Measurements from ENCODE around the gene MAPK10. TPM values are rescaled to one million over a fixed set of nuclear protein-coding genes. Genes with fewer than 3 reads are reported as not detected.
"Not testable (repeated sequence)": the region's sequence is repeated elsewhere in the genome, so short reads cannot be mapped to it uniquely, and the experiment has no call there.

Gene MAPK10
- total RNA-seq, 1 donor from 2014 or later = 19.2 TPM

DNA sequence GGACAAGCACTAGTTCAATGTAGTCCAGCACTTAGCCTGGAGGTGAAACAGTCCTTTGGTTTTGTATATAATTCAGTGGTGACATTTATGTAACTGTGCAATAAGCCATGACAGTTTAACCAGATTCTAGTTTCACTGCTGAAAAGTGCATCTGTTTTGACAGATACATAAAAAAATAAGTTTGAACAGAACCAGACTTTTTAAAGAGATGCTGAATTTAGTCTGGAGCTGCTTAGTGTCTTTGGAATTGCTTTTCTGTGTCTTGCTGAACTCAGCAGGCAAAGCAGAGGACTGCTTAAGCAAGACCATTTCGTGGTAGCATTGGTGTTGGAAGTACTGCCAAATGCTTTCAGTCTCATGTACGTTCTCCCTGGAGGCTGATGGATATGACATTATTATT, 393.5 kb downstream of the MAPK10 start:
- no peak overlapping the region for H3K4me3 Mint-ChIP-seq (ENCODE audit: unreplicated experiment)
- no peak for DNase-seq (ENCODE audit: extremely low spot score, unreplicated experiment)
- H3K9me3 Mint-ChIP-seq (ENCODE audit: unreplicated experiment) = no peaks in the 10 kb centered on the region
- H3K27me3 Mint-ChIP-seq (ENCODE audit: unreplicated experiment) = no peaks in the 10 kb centered on the region
- peaks cover 48% of the 10 kb centered on the region for H3K4me1 Mint-ChIP-seq (ENCODE audit: unreplicated experiment)
- TF ChIP-seq, protein P1, sequence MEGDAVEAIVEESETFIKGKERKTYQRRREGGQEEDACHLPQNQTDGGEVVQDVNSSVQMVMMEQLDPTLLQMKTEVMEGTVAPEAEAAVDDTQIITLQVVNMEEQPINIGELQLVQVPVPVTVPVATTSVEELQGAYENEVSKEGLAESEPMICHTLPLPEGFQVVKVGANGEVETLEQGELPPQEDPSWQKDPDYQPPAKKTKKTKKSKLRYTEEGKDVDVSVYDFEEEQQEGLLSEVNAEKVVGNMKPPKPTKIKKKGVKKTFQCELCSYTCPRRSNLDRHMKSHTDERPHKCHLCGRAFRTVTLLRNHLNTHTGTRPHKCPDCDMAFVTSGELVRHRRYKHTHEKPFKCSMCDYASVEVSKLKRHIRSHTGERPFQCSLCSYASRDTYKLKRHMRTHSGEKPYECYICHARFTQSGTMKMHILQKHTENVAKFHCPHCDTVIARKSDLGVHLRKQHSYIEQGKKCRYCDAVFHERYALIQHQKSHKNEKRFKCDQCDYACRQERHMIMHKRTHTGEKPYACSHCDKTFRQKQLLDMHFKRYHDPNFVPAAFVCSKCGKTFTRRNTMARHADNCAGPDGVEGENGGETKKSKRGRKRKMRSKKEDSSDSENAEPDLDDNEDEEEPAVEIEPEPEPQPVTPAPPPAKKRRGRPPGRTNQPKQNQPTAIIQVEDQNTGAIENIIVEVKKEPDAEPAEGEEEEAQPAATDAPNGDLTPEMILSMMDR (IDR thresholded peaks at IDR 0.05) = no peak
- H3K27ac Mint-ChIP-seq (ENCODE audit: unreplicated experiment) = no peak overlapping the region
- no peaks in the 10 kb centered on the region for H3K36me3 Mint-ChIP-seq (ENCODE audit: unreplicated experiment)

DNA sequence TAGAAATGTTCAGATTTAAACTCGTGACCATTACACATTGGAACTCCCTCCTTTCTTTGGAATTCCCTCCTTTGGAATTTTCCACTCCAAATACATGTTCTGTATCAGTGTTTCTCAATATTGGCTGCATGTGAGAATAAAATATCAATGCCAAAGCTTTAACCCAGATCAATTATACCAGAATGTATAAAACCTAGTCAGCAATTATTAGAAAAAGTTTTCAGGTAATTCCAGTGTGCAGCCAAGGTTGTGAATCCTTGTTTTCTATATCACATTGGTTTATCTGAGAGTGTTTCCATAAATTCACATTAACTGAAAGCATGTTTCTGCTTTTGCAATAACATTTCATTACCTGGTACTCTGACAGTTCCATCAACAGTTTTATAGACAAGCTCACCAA, 394.3 kb downstream of the MAPK10 start:
- Mint-ChIP-seq H3K4me3 (ENCODE audit: unreplicated experiment) (no peak overlapping the region), H3K4me1 (ENCODE audit: unreplicated experiment) (peaks cover 46% of the 10 kb centered on the region), H3K27me3 (ENCODE audit: unreplicated experiment) (no peaks in the 10 kb centered on the region), H3K36me3 (ENCODE audit: unreplicated experiment) (no peaks in the 10 kb centered on the region), H3K9me3 (ENCODE audit: unreplicated experiment) (no peaks in the 10 kb centered on the region), H3K27ac (ENCODE audit: unreplicated experiment) (no peak overlapping the region)
- no peak for DNase-seq (ENCODE audit: extremely low spot score, unreplicated experiment)
- TF ChIP-seq, protein P1 (IDR thresholded peaks at IDR 0.05) = no peak

DNA sequence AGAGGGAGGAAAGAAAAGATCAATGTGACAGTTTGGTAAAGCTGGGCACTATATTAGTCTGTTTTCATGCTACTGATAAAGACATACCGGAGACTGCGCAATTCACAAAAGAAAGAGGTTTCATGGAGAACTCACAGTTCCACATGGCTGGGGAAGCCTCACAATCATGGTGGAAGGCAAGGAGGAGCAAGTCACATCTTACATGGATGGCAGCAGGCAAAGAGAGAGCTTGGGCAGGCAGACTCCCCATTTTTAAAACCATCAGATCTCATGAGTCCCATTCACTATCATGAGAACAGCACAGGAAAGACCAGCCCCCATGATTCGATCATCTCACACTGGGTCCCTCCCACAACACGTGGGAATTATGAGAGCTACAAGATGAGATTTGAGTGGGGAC, 394.8 kb downstream of the MAPK10 start:
- peaks cover 41% of the 10 kb centered on the region for H3K4me1 Mint-ChIP-seq (ENCODE audit: unreplicated experiment)
- H3K27me3 Mint-ChIP-seq (ENCODE audit: unreplicated experiment); H3K36me3 Mint-ChIP-seq (ENCODE audit: unreplicated experiment); H3K9me3 Mint-ChIP-seq (ENCODE audit: unreplicated experiment); H3K4me3 Mint-ChIP-seq (ENCODE audit: unreplicated experiment); DNase-seq (ENCODE audit: extremely low spot score, unreplicated experiment); H3K27ac Mint-ChIP-seq (ENCODE audit: unreplicated experiment): not testable (repeated sequence)

DNA sequence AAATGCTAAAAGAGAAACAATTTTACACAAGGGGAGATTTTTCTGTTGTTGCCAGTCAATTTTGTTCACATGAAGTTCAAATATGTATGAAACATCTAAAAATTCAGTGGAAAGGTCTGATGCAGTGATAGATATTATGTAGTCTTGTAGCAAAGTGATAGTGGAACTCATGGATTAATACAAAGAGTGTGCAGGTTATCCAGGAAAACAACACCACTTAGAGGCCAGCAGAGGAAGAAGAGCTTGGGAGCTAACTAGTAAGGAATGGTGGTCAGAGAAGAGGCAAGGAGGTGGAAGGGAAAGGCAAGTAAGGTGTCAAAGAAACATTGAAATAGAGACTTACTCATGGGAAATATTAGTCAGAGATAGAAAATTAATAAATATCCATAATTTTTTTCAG, 395.6 kb downstream of the MAPK10 start:
- H3K36me3 Mint-ChIP-seq (ENCODE audit: unreplicated experiment) = no peaks in the 10 kb centered on the region
- peaks cover 35% of the 10 kb centered on the region for H3K4me1 Mint-ChIP-seq (ENCODE audit: unreplicated experiment)
- H3K9me3 Mint-ChIP-seq (ENCODE audit: unreplicated experiment) = no peaks in the 10 kb centered on the region
- H3K27ac Mint-ChIP-seq (ENCODE audit: unreplicated experiment) = no peak overlapping the region
- H3K4me3 Mint-ChIP-seq (ENCODE audit: unreplicated experiment) = no peak overlapping the region
- TF ChIP-seq, protein P1 (IDR thresholded peaks at IDR 0.05) = peak; percentile 46
- no peak for DNase-seq (ENCODE audit: extremely low spot score, unreplicated experiment)
- no peaks in the 10 kb centered on the region for H3K27me3 Mint-ChIP-seq (ENCODE audit: unreplicated experiment)

DNA sequence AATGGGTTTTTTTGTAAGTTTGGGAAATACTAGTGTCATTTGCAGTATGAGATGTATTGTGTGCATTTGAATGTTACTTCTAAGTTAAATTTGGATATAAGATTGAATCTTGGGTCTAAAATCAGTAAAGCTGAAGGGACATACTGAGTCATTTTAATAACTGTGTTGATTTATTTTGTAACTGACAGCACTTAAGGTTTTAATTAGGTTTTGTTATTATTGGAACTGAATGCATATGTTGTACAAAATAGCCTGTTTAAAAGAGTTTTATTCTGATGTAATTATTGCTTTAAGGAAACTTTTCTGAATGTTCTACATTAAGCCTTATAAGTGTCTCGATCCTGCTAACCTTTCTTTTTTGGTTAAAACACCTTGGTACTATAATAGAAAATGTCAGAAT, 396.6 kb downstream of the MAPK10 start:
- H3K27ac Mint-ChIP-seq (ENCODE audit: unreplicated experiment) = no peak overlapping the region
- peaks cover 32% of the 10 kb centered on the region for H3K4me1 Mint-ChIP-seq (ENCODE audit: unreplicated experiment)
- no peaks in the 10 kb centered on the region for H3K36me3 Mint-ChIP-seq (ENCODE audit: unreplicated experiment)
- no peak overlapping the region for H3K4me3 Mint-ChIP-seq (ENCODE audit: unreplicated experiment)
- TF ChIP-seq, protein P1 (IDR thresholded peaks at IDR 0.05) = no peak
- H3K27me3 Mint-ChIP-seq (ENCODE audit: unreplicated experiment) = no peaks in the 10 kb centered on the region
- DNase-seq (ENCODE audit: extremely low spot score, unreplicated experiment) = no peak
- H3K9me3 Mint-ChIP-seq (ENCODE audit: unreplicated experiment) = no peaks in the 10 kb centered on the region

DNA sequence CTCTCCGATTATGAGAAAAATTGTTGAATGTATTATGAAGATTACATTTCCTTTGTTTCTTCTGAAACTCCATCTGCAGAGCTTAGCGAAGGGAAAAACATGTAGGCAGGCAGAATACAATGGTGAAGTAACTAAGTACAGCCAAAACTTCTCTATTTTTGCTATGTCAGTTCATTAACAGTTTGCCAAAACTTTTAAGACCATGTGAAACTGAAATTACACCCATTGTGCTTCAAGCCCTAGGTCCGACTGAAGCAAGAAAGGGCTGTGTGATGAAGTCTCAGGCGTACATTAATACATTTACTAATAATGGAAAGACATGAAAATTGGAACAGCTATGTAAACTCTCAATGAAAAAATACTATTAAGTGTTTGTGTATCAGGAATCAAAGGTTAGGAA, 398.0 kb downstream of the MAPK10 start:
- no peak overlapping the region for H3K4me3 Mint-ChIP-seq (ENCODE audit: unreplicated experiment)
- DNase-seq (ENCODE audit: extremely low spot score, unreplicated experiment) = no peak
- no peak overlapping the region for H3K27ac Mint-ChIP-seq (ENCODE audit: unreplicated experiment)
- H3K36me3 Mint-ChIP-seq (ENCODE audit: unreplicated experiment) = no peaks in the 10 kb centered on the region
- no peaks in the 10 kb centered on the region for H3K9me3 Mint-ChIP-seq (ENCODE audit: unreplicated experiment)
- TF ChIP-seq, protein P1 (IDR thresholded peaks at IDR 0.05) = no peak
- H3K4me1 Mint-ChIP-seq (ENCODE audit: unreplicated experiment) = peaks cover 33% of the 10 kb centered on the region
- H3K27me3 Mint-ChIP-seq (ENCODE audit: unreplicated experiment) = no peaks in the 10 kb centered on the region

Data from osteocyte (in vitro differentiated cells).